ACC112 (cell line): ENCODE results near the gene NEDD4.

Source experiments
- H2AFZ ChIP-seq: fragments of 200-600 bp; sonication (generic); one replicate; pipeline ENCODE4 v1.6.0; 2017; ENCODE audit warnings: antibody characterized with exemption, low read length; ENCODE audit not compliant: unreplicated experiment
- H3K27ac ChIP-seq: fragments of 200-600 bp; sonication (generic); 2 replicates; pipeline ENCODE4 v1.5.1; 2014; ENCODE audit warnings: low read depth, mild to moderate bottlenecking, antibody characterized with exemption, low read length, moderate library complexity
- H3K27me3 ChIP-seq: fragments of 200-600 bp; sonication (generic); 2 replicates; pipeline ENCODE4 v1.6.1; 2014; ENCODE audit warnings: mild to moderate bottlenecking, antibody characterized with exemption, low read length, moderate library complexity, mixed read lengths; ENCODE audit not compliant: insufficient read depth
- H3K36me3 ChIP-seq: fragments of 200-600 bp; sonication (generic); 2 replicates; pipeline ENCODE4 v1.6.1; 2016; ENCODE audit warnings: mild to moderate bottlenecking, antibody characterized with exemption, low read length, moderate library complexity, mixed read lengths; ENCODE audit not compliant: insufficient read depth
- H3K4me1 ChIP-seq: fragments of 200-600 bp; sonication (generic); one replicate; pipeline ENCODE4 v1.6.1; 2016; ENCODE audit warnings: low read length, mixed read lengths; ENCODE audit not compliant: insufficient read depth, unreplicated experiment, control insufficient read depth
- H3K4me3 ChIP-seq: fragments of 200-600 bp; sonication (generic); 2 replicates; pipeline ENCODE4 v1.5.1; 2014; ENCODE audit warnings: mild to moderate bottlenecking, low read depth, low read length
- H3K79me2 ChIP-seq: fragments of 200-600 bp; sonication (generic); one replicate; pipeline ENCODE4 v1.6.0; 2016; ENCODE audit warnings: low read length; ENCODE audit not compliant: control insufficient read depth, unreplicated experiment, insufficient read depth

The NEDD4 gene

GRCh38 chr15:55916666-55917409 lies 76.6 kb downstream of the NEDD4 start:
- H3K36me3 ChIP-seq, result no peaks in the 10 kb centered on the region
- peak overlapping the region; percentile 3 for H2AFZ ChIP-seq
- peak overlapping the region; percentile 78 for H3K4me3 ChIP-seq
- H3K27me3 ChIP-seq, result no peaks in the 10 kb centered on the region
- peaks cover 44% of the 10 kb centered on the region for H3K79me2 ChIP-seq
- H3K4me1 ChIP-seq, result peaks cover 33% of the 10 kb centered on the region
- H3K27ac ChIP-seq, result peak overlapping the region; percentile 77

GRCh38 chr15:55915876-55916567 lies 77.4 kb downstream of the NEDD4 start:
- Histone ChIP-seq H3K27ac (peak overlapping the region; percentile 77), H3K4me3 (peak overlapping the region; percentile 78)

GRCh38 chr15:55915221-55915620 lies 78.2 kb downstream of the NEDD4 start:
- Histone ChIP-seq H3K27ac (peak overlapping the region; percentile 77), H3K4me3 (peak overlapping the region; percentile 78), H3K4me1 (peaks cover 37% of the 10 kb centered on the region), H3K79me2 (peaks cover 59% of the 10 kb centered on the region), H3K36me3 (no peaks in the 10 kb centered on the region), H2AFZ (no peak overlapping the region), H3K27me3 (no peaks in the 10 kb centered on the region)

More at GRCh38 chr15:55915876-55916567, 77.4 kb downstream of the NEDD4 start:
- Histone ChIP-seq H3K79me2 (peaks cover 51% of the 10 kb centered on the region), H3K4me1 (peaks cover 35% of the 10 kb centered on the region), H3K27me3 (no peaks in the 10 kb centered on the region), H3K36me3 (no peaks in the 10 kb centered on the region), H2AFZ (no peak overlapping the region)

GRCh38 chr15:55914446-55914845 lies 79.0 kb downstream of the NEDD4 start:
- H3K4me1 ChIP-seq, result peaks cover 45% of the 10 kb centered on the region
- no peaks in the 10 kb centered on the region for H3K36me3 ChIP-seq
- peaks cover 67% of the 10 kb centered on the region for H3K79me2 ChIP-seq
- H3K27me3 ChIP-seq, result no peaks in the 10 kb centered on the region
- H2AFZ ChIP-seq, result no peak overlapping the region
- peak overlapping the region; percentile 77 for H3K27ac ChIP-seq
- peak overlapping the region; percentile 78 for H3K4me3 ChIP-seq

- Histone ChIP-seq H3K36me3 (no peaks in the 10 kb centered on the region), H3K79me2 (peaks cover 80% of the 10 kb centered on the region), H3K27ac (peak overlapping the region; percentile 32; the same call in 1 of the 2 replicates), H3K4me1 (peaks cover 53% of the 10 kb centered on the region), H2AFZ (no peak overlapping the region), H3K4me3 (peak overlapping the region; percentile 78), H3K27me3 (no peaks in the 10 kb centered on the region)
Observed at GRCh38 chr15:55912982-55913381, 80.4 kb downstream of the NEDD4 start.

- peaks cover 34% of the 10 kb centered on the region for H3K4me1 ChIP-seq
- H3K79me2 ChIP-seq, result peaks cover 66% of the 10 kb centered on the region
- H3K36me3 ChIP-seq, result peaks cover 4% of the 10 kb centered on the region; the same call in 1 of the 2 replicates
- H3K27me3 ChIP-seq, result no peaks in the 10 kb centered on the region
- peak overlapping the region; percentile 100 for H3K27ac ChIP-seq
- peak overlapping the region; percentile 15; the same call in 1 of the 2 replicates for H3K4me3 ChIP-seq
- H2AFZ ChIP-seq, result no peak overlapping the region
Observed at GRCh38 chr15:55909036-55909811, 84.2 kb downstream of the NEDD4 start.

GRCh38 chr15:55907797-55908196 lies 85.6 kb downstream of the NEDD4 start:
- H3K27ac ChIP-seq, result peak overlapping the region; percentile 100
- H2AFZ ChIP-seq, result no peak overlapping the region
- peaks cover 62% of the 10 kb centered on the region for H3K79me2 ChIP-seq
- peaks cover 4% of the 10 kb centered on the region; the same call in 1 of the 2 replicates for H3K36me3 ChIP-seq
- H3K4me3 ChIP-seq, result peak overlapping the region; percentile 74
- H3K27me3 ChIP-seq, result no peaks in the 10 kb centered on the region
- peaks cover 34% of the 10 kb centered on the region for H3K4me1 ChIP-seq

- Histone ChIP-seq H3K27ac (no peak overlapping the region), H3K79me2 (peaks cover 33% of the 10 kb centered on the region), H3K27me3 (no peaks in the 10 kb centered on the region), H3K36me3 (peaks cover 4% of the 10 kb centered on the region; the same call in 1 of the 2 replicates), H2AFZ (no peak overlapping the region), H3K4me1 (peaks cover 17% of the 10 kb centered on the region), H3K4me3 (no peak overlapping the region)
Observed at GRCh38 chr15:55902981-55903380, 90.4 kb downstream of the NEDD4 start.

GRCh38 chr15:55900019-55900418 lies 93.4 kb downstream of the NEDD4 start:
- Histone ChIP-seq H3K4me1 (peaks cover 30% of the 10 kb centered on the region), H3K27ac (no peak overlapping the region), H3K4me3 (no peak overlapping the region), H2AFZ (no peak overlapping the region), H3K79me2 (peaks cover 44% of the 10 kb centered on the region), H3K27me3 (no peaks in the 10 kb centered on the region), H3K36me3 (peaks cover 4% of the 10 kb centered on the region; the same call in 1 of the 2 replicates)

- Histone ChIP-seq H3K27me3 (no peaks in the 10 kb centered on the region), H3K79me2 (peaks cover 42% of the 10 kb centered on the region), H3K27ac (no peak overlapping the region), H3K4me3 (no peak overlapping the region), H3K36me3 (peaks cover 4% of the 10 kb centered on the region; the same call in 1 of the 2 replicates), H3K4me1 (peaks cover 32% of the 10 kb centered on the region), H2AFZ (no peak overlapping the region)
Observed at GRCh38 chr15:55899537-55899936, 93.9 kb downstream of the NEDD4 start.
